Renal cortex interstitium (tissue), 11 donors: ENCODE data around the gene ARID3C. TPM values are rescaled to one million over a fixed set of nuclear protein-coding genes. Genes with fewer than 3 reads are reported as not detected.

Experiments
- DNase-seq, 11 donors: peaks; one replicate each; pipeline ENCODE4 v3.0.0-alpha.2; 2013; ENCODE audit warnings: low read depth in 9 of 11, low spot score in 4 of 11; ENCODE audit errors: extremely low read depth in 1 of 11
- polyA plus RNA-seq, 3 donors: library from polyadenylated mRNA; unstranded; fragments of 120-200 nt; gene quantifications; one replicate each; pipeline ENCODE4 v1.2.1, GENCODE V29; 2013; ENCODE audit not compliant: insufficient read length in 3 of 3

Gene ARID3C
- polyA plus RNA-seq, 3 donors, result 0.14 TPM; not detected in 2

- DNase-seq, result no peak
Measured at GRCh38 chr9:34634551-34635248, 5.8 kb upstream of the ARID3C start.

- DNase-seq, result no peak
Measured at GRCh38 chr9:34633851-34634550, 5.1 kb upstream of the ARID3C start.

DNA sequence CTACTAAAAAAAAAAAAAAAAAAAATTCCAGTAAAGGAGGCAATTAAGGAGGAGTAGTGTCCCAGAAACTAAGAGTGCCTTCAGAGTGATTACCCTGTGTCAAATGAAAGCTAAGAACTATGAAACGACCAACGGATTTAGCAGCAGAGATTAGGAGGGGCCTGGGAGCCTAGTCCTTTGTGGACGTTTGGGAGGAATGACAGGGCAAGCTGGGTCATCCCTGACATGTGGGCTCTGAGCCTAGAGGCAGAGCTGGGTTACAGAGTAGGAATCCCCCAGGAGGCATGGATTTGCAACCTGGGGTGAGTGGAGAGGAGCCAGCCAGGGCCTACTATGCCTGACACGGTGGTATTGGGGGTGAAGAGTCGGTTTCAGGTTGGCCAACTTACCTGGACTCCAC, 4.3 kb upstream of the ARID3C start:
- DNase-seq, result no peak

DNA sequence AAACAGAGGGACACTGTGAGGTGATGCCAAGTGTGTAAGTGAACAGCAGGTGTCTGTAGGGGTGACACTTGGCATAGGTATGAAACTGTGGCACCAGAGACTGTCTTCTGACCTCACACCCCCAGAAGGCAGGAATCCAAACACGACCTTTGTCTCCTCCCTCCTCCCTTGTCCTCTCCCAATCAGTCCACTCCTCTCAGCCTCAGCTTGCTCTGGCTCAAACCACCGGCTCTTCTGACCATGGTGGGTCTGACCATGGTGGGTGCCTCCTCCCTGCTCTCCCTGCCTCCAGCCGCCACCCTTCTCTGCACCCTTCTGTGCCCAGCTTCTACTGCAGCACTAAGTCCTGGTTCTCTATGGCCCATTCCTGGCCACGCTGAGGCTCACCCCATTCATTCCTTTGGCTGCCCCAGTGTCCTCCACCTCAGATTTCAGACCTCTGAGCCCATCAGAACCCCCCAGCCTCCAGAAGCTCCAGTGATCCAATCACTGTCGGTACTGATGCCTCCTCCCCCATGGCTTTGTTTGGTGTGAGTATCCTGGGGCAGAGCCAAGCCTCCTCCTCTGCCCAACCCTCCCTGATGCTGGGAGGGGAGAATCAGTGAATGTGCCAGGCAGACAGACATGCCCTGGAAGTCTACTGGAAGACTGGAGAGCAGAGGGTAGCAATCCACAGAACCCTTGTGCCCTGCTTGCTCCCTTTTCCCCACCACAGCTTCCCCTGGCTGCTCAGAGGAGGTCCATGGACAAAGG, 1.7 kb upstream of the ARID3C start:
- no peak for DNase-seq

- no peak for DNase-seq
Measured at GRCh38 chr9:34629491-34629808, 584 bp upstream of the ARID3C start.

DNA sequence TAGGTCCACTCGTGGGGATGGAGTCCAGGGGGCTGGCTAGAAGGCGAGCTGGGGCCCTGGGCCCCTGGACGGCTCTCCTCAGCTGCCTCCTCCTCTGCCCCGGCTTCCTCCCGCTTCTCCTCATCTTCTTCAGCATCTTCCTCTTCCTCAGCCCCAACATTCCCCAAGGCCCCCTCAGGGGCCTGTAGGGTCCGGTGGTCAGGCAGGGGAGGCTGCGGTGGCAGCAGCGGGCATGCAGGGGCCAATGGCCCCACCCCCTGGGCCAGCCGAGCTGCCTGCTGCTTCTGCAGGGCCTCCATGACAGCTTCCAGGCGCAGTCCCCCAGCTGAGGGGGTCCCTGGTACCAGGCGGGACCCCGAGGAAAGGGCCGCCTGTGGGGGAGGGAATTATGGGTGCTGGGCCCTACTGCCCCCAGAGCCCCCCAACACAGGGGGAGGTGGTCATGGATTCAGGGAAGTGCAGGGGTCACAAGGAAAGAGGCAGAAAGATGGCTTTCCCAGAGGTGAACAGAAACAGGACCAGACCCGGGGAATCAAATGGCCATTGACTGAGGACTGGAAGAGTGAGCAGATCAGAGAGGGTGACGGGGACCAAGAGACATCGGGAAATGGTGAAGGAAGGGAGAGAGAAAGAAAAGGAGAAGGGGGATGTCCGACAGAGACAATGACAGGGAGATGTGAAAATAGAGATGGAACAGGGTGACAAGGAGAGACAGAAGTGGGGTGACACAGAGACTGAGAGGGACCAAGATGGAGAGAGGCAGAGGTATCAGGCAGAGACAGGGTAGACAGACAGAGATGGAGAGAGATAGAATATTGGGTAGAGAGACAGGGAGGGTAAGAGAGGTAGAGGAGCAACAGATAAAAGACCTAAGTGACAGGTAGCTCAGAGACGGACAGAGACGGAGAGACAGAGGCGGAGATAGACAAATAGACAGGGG, 880 bp downstream of the ARID3C start:
- no peak for DNase-seq

DNA sequence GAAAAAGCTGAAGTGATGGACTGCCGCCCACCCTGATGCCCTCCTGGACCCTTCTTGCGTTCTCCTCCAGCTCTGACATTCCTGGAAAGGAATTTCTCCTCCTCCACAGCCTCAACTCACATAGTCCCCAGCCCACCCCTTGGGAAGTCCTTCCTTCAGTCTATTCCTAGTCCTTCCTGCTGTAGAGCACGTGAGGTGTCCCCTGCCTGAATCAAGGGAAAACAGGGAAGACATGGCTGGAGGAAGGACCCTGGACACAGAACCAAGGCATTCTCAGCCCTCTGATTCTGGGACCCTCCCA, 3.7 kb downstream of the ARID3C start:
- no peak for DNase-seq

- DNase-seq, result no peak
Measured at GRCh38 chr9:34624475-34625185, 4.2 kb downstream of the ARID3C start.

DNA sequence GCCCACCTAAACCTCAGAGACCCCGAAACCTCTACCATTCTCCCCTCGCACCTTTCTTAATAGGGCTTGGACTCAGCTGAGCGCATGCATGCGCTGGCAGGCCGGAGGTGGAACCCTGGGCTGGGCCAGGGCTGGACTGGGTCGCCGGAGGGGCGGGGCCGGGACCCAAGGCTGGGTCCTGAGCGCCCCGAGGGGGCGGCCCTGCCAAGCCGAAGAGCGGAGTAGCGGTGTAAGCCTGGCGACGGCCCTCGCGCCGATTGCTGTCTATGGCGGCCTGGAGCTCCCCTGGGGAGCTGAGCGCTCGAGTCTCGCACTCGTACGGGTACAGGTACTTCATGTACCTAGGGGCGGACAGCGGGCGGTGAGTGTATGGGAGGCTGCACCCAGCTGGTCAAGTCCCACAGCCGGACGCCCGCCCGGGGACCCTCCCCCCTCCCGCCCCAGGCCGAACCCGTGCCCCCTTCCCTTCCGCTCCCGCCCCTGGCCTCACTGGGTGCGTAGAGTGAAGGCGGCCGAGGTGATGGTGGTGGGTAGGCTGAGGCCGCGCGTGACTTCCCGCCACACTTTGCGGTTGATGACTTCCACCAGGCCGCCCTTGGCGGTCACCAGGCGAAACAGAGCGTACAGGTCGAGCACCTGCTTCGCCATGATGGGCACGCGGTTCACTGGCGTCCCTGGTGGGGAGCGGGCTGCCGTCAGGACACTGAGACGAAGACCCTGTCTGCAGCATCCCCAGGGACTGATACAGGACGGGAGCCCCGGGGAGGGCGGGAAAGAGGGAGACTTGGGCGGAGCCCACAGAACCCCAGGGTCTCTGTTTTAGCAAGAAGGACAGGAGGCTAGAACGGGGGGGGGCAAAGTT, 5.3 kb downstream of the ARID3C start:
- no peak for DNase-seq

- peak in 10 of 11 donors; percentile 85 to 94 (median 90) for DNase-seq
Measured at GRCh38 chr9:34620061-34620994, 8.5 kb downstream of the ARID3C start, which contains the start of gene DCTN3. Gene DCTN3, minus strand, starts transcription at chr9:34620495. Its CDS starts 31 bp downstream, at chr9:34620464.

GRCh38 chr9:34615132-34615531, 13.7 kb downstream of the ARID3C start:
- no peak for DNase-seq

GRCh38 chr9:34612788-34613390, 16.0 kb downstream of the ARID3C start:
- peak in 4 of 11 donors; percentile 72 to 88 (median 76) for DNase-seq

DNA sequence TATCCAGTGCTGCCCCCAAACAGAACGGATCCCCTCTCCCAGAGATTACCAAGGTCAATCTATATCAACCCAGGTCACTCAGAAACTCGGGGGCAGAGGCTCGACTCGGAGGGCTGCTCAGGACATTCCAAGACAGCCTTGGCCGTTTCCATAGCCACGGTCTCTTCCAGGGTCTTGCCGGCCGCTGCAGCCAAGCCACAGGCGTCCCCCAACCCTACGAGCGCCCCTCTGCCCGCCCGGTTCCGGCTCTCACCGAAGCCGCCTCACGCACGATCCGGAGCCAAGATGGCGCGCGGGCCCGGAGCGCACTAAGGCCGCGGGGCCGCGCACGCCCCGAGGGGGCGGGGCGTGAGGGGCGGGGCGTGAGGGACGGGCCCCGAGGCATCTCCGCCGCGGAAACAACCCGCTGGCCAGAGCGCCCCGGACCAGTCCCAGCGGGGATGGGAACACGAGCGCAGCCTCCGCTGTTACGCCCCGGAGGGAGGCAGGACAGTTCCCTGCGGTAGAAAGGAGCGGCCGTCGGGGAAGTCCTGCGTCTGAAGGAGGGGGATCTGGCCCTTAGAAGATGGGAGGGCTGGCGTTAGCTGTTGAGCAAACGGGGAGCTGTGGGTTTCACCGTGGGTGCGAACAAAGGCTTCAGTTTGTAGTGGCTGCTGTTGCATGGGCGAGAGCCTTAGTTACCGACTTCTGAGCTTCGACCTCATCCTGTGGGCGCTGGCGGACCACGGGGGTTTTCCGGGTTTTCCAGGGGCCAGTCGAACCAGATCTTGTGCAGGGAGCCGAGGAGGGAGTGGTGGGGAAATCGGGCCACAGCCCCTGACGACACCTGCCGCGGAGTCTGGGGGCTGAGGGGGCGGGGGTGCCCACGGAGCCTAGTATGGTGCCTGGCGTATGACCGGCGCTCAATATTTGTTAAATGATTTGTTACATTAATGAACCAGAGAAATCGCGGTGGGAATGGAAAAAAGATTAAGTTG, 16.8 kb downstream of the ARID3C start, which contains the start of gene RPP25L:
TSS of gene RPP25L (minus strand) at position 287 of the 977 bp plus-strand sequence. CDS start 801 bp downstream, outside the sequence.
- DNase-seq, result peak in 10 of 11 donors; percentile 59 to 92 (median 82)

- no peak for DNase-seq
Measured at GRCh38 chr9:34611251-34611810, 17.5 kb downstream of the ARID3C start.
